GM12874 (cell line): ENCODE results near the gene RCOR3.

Source experiments
- TF ChIP-seq, protein P1 (sequence below): IDR thresholded peaks from 2 replicates; pipeline ENCODE4 v1.5.1; 2011; ENCODE audit warnings: low read depth, mild to moderate bottlenecking, control low read depth, low read length, moderate library complexity; ENCODE audit not compliant: insufficient read depth

RCOR3 gene

DNA sequence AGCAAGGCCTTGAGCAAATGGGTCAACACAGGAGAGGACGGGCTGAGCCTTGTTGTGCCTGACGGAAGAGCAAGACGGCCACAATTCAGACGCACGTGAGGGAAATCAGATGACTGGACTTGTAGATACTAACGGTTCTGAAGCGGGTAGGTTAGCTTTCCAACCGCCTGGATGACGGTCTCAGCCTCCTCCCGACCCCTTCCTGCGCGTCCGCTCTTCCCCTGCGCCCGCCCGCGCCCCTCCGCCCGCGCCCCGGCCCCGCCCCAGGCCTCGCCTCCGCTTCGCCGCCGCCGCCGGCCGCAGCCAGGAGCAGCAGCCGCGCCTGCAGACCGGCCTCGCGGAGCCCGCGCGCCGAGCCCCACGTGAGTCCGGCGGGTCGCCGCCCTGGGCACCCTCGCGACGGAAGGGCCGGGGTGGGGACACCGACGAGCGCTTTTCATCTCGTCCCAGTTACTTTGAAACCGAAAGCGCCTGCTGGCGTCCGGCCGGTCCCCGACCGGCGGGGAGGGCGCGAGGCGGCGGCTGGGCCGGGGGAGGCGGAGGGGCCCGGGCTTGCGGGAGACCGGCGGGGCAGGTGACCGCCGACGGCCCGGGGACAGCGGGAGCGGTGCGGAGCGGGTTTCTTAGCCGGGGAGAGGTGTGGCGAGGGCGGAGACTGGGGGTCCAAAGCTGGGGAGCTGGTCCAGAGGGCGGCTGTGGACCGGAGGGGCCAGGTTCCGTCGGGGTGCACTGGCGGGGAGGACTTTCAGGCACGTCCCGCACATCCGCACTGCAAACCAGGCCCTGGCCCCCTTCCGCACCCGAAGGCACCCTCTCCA, 67.6 kb downstream of the RCOR3 start, which contains the start of gene TRAF5:
TSS of gene TRAF5 (plus strand) at position 306 of the 818 bp plus-strand sequence. CDS start 26,407 bp downstream, outside the sequence.
- TF ChIP-seq, protein P1, sequence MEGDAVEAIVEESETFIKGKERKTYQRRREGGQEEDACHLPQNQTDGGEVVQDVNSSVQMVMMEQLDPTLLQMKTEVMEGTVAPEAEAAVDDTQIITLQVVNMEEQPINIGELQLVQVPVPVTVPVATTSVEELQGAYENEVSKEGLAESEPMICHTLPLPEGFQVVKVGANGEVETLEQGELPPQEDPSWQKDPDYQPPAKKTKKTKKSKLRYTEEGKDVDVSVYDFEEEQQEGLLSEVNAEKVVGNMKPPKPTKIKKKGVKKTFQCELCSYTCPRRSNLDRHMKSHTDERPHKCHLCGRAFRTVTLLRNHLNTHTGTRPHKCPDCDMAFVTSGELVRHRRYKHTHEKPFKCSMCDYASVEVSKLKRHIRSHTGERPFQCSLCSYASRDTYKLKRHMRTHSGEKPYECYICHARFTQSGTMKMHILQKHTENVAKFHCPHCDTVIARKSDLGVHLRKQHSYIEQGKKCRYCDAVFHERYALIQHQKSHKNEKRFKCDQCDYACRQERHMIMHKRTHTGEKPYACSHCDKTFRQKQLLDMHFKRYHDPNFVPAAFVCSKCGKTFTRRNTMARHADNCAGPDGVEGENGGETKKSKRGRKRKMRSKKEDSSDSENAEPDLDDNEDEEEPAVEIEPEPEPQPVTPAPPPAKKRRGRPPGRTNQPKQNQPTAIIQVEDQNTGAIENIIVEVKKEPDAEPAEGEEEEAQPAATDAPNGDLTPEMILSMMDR, result no peak

DNA sequence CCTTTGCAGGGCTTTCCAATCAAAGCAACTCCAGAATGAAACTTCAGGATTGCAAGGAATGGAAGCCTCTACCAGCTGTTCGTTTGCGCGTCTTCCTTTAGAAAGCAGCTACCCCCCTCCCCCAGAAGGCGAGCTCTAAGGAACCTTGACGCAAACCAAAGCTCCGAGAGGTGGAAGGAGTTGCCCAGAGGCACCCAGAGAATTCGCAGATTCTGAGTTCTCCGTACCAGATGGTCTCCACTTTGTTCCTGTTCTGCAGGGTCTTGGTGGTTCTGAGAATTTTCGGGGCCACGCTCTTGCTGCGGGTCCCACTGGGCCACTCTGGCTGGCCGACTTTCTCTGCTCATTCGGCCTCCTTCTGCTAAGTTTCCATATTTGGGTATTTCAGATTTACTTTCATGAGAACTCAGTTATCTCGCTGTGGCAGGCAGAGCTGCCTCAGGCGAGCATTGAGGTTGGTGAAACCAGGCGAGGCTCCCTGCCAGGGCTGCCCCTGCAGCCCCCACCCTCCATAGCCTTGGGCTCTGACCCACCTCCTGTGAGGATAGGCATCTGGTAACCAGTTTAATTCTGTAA, 68.3 kb downstream of the RCOR3 start:
- TF ChIP-seq, protein P1, result no peak

DNA sequence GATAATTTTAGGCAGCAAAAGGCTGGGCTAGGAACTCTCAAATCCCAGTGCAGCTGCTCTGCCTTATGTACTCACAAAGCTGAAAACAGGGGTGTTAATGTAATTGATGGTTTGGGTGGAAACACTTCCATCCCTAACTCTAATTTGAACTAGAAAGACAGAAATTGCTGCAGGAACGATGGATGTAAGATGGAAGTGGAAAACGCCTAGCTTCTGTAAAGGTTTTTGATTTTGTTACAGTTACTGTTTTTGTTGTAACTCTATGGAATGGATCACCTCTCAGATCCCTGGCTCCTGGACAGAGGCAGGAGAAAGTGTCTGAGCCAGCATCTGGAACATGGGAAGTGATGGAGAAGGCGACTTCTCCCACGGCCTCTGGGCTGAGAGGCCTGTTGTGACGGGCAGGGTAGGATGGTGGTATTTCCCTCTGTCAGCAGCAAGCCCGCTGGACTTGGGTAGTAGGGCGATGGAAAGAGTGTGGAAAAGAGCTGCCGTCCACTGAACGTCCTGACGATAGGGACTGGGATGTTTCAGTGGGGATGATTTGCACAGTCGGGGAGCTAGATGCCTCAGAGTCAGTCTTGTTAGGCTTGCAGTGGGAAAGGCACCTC, 69.0 kb downstream of the RCOR3 start:
- TF ChIP-seq, protein P1, result no peak

DNA sequence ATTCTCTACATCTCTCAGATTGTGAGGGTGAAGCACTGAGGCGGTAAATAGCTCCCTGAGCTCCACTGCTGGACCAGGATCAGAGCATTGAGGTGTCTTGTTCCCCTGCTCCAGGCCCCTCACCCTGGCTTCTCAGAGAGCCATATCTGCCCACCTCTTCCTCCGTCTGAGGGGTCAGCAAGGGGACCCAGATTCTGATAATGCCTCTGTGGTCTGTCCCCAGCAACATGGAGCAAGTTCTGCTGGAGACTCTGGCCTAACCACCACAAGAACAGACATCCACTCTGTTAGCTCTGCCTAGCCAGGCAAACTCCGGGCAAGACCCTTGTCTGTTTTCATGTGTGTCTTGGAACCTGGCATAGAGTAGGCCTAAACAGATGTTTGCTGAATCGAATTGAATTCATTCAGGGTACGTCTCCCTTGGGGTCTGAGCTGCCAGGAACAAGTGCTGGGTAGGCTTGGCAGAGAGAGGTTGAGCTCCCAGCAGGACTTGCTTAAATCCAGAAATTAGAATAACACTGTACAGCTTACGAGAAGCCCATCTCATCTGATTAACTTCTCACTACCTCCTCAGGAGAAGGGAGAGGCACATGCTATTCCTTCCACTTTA, 69.8 kb downstream of the RCOR3 start:
- TF ChIP-seq, protein P1, result no peak

DNA sequence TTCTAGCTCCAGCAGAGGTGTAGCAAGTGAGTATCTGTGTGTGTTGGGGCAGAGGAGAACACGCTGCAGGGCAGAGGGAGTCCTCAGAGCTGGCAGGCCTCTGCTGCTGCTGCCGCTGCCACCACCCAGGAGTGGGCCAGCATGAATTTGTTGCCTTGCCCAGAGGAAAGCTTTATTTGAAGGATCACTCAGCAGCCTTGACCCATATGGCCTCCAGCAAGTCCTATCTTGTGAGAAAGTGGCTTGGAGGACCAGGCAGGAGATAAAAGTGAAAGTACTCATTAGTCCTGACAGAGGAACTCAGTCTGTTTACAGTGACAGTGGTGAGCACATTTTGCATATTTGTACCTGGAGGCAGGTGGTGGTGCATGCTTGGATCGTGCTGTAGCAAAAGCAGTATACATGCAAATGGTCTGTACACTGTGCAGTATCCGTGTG, 70.6 kb downstream of the RCOR3 start:
- TF ChIP-seq, protein P1, result no peak

DNA sequence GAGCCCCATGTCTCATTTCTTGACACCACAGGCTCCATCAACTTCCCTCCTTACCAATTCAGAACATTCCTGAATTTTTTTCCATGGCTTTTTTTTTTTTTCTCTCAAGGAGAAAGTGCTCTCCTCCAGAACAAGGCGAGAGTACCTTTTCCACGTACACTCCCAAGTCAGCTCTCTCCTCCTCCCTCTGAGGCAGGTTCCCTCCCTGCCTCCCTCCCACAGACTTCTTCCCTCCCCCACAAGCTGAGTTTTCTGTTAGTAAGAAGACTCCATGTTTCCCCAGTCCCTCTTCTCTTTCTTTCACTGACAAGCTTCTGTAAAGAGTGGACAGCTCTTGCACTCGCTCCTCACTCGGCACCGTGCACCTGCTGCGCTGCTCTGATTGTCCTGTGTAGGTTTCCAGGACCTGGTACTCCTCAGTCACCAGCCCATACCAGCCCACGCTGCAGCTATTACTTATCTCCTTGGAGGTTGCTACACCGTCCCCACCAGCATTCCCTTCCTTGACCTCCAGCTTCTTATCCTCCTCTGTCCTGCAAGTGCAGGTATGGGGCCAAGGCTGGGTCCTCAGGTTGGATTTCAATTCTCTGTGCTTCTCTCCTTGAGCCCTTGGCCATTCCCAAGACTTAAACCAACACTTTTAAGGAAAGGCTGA, 71.2 kb downstream of the RCOR3 start:
- TF ChIP-seq, protein P1, result no peak
